Mesothelial cell of epicardium (in vitro differentiated cells): ENCODE results near the gene PRPSAP1. TPM values are rescaled to one million over a fixed set of nuclear protein-coding genes. Genes with fewer than 3 reads are reported as not detected.

ENCODE experiments used
- DNase-seq, 2 experiments: peaks; one replicate each; pipeline ENCODE4 v3.0.0; 2021; ENCODE audit warnings: low spot score in 2 of 2; ENCODE audit not compliant: unreplicated experiment in 2 of 2
- H3K27ac Mint-ChIP-seq: 2 replicates; pipeline ENCODE4 v1.8.0; 2021; ENCODE audit warnings: mixed read lengths
- H3K27me3 Mint-ChIP-seq: 2 replicates; pipeline ENCODE4 v1.8.0; 2021; ENCODE audit warnings: low read depth, mixed read lengths
- H3K36me3 Mint-ChIP-seq: 2 replicates; pipeline ENCODE4 v1.8.0; 2021; ENCODE audit warnings: mixed read lengths
- H3K4me1 Mint-ChIP-seq: 2 replicates; pipeline ENCODE4 v1.8.0; 2021; ENCODE audit warnings: mixed read lengths
- H3K4me3 Mint-ChIP-seq: 2 replicates; pipeline ENCODE4 v1.8.0; 2021; ENCODE audit warnings: mild to moderate bottlenecking, moderate library complexity, mixed read lengths
- H3K9me3 Mint-ChIP-seq: 2 replicates; pipeline ENCODE4 v1.8.0; 2021; ENCODE audit warnings: mixed read lengths
- CTCF ChIP-seq: fragments of 200-600 bp; sonication (generic); IDR thresholded peaks from one replicate; pipeline ENCODE4 v1.5.0; 2021; ENCODE audit warnings: antibody characterized with exemption; ENCODE audit not compliant: unreplicated experiment
- total RNA-seq: library from RNA; stranded (reverse); gene quantifications from 3 replicates; pipeline ENCODE4 v1.2.1, GENCODE V29; 2021

PRPSAP1 gene
- total RNA-seq, 1 donor from 2014 or later, result 51.3 TPM

- no peak overlapping the region for H3K27ac Mint-ChIP-seq
- no peaks in the 10 kb centered on the region for H3K36me3 Mint-ChIP-seq
- H3K27me3 Mint-ChIP-seq, result peaks cover 1% of the 10 kb centered on the region
- no peak for TF ChIP-seq CTCF
- H3K4me1 Mint-ChIP-seq, result peaks cover 11% of the 10 kb centered on the region
- no peak overlapping the region for H3K4me3 Mint-ChIP-seq
- no peaks in the 10 kb centered on the region for H3K9me3 Mint-ChIP-seq
- no peak for DNase-seq
Observed at GRCh38 chr17:76357597-76358158, 4.0 kb upstream of the PRPSAP1 start.

GRCh38 chr17:76356803-76357456 is 3.2 kb upstream of the PRPSAP1 start:
- Mint-ChIP-seq H3K9me3 (no peaks in the 10 kb centered on the region), H3K36me3 (no peaks in the 10 kb centered on the region), H3K4me3 (no peak overlapping the region), H3K27me3 (peaks cover 1% of the 10 kb centered on the region), H3K4me1 (peaks cover 15% of the 10 kb centered on the region), H3K27ac (no peak overlapping the region)
- DNase-seq, result no peak
- no peak for TF ChIP-seq CTCF

- no peaks in the 10 kb centered on the region for H3K9me3 Mint-ChIP-seq
- DNase-seq, result no peak
- H3K4me3 Mint-ChIP-seq, result peak overlapping the region; percentile 99
- no peak overlapping the region for H3K27ac Mint-ChIP-seq
- no peak for TF ChIP-seq CTCF
- no peaks in the 10 kb centered on the region for H3K36me3 Mint-ChIP-seq
- H3K27me3 Mint-ChIP-seq, result peaks cover 1% of the 10 kb centered on the region
- H3K4me1 Mint-ChIP-seq, result peaks cover 18% of the 10 kb centered on the region
Observed at GRCh38 chr17:76354747-76355310, 1.1 kb upstream of the PRPSAP1 start.

GRCh38 chr17:76354317-76354729 is 607 bp upstream of the PRPSAP1 start:
- H3K27ac Mint-ChIP-seq, result peak overlapping the region; percentile 99
- no peaks in the 10 kb centered on the region for H3K9me3 Mint-ChIP-seq
- peaks cover 18% of the 10 kb centered on the region for H3K4me1 Mint-ChIP-seq
- peak overlapping the region; percentile 99 for H3K4me3 Mint-ChIP-seq
- no peak for DNase-seq
- H3K36me3 Mint-ChIP-seq, result no peaks in the 10 kb centered on the region
- no peak for TF ChIP-seq CTCF
- H3K27me3 Mint-ChIP-seq, result peaks cover 1% of the 10 kb centered on the region

GRCh38 chr17:76353004-76353598 is 615 bp downstream of the PRPSAP1 start:
- H3K9me3 Mint-ChIP-seq, result no peaks in the 10 kb centered on the region
- peak overlapping the region; percentile 99 for H3K4me3 Mint-ChIP-seq
- H3K27me3 Mint-ChIP-seq, result peaks cover 1% of the 10 kb centered on the region
- H3K4me1 Mint-ChIP-seq, result peaks cover 18% of the 10 kb centered on the region
- no peak for TF ChIP-seq CTCF
- H3K36me3 Mint-ChIP-seq, result no peaks in the 10 kb centered on the region
- H3K27ac Mint-ChIP-seq, result peak overlapping the region; percentile 99
- DNase-seq, result no peak
